Uterus (tissue), 4 donors: ENCODE results near the gene TNFSF9. TPM values are rescaled to one million over a fixed set of nuclear protein-coding genes. Genes with fewer than 3 reads are reported as not detected.

Experiments used
- DNase-seq, 2 donors: peaks; one replicate each; pipeline ENCODE4 v3.0.0-alpha.2; 2019 to 2020
- H3K27ac ChIP-seq, 2 donors: fragments of 200-600 bp; sonication (generic); 1 replicate in 1 of 2; 2 replicates in 1 of 2; pipeline ENCODE4 v1.5.1; 2016 to 2018
- H3K27me3 ChIP-seq, 2 donors: fragments of 200-600 bp; sonication (generic); one replicate each; pipeline ENCODE4 v1.5.1; 2018 to 2019; ENCODE audit warnings: control low read depth in 1 of 2
- H3K36me3 ChIP-seq, 2 donors: fragments of 200-600 bp; sonication (generic); one replicate each; pipeline ENCODE4 v1.5.1; 2019; ENCODE audit warnings: control low read depth in 1 of 2
- H3K4me1 ChIP-seq, 2 donors: fragments of 200-600 bp; sonication (generic); one replicate each; pipeline ENCODE4 v1.5.1; 2018 to 2019; ENCODE audit warnings: control low read depth in 1 of 2
- H3K4me3 ChIP-seq, 2 donors: fragments of 200-600 bp; sonication (generic); 1 replicate in 1 of 2; 2 replicates in 1 of 2; pipeline ENCODE4 v1.5.1; 2018 to 2019; ENCODE audit warnings: mild to moderate bottlenecking in 1 of 2
- H3K9me3 ChIP-seq, 2 donors: fragments of 200-600 bp; sonication (generic); one replicate each; pipeline ENCODE4 v1.5.1; 2019; ENCODE audit warnings: control low read depth in 1 of 2
- POLR2A ChIP-seq, 2 donors: fragments of 450-650 bp; IDR thresholded peaks; one replicate each; pipeline ENCODE4 v1.6.1; 2016; ENCODE audit warnings: antibody characterized with exemption in 2 of 2, mild to moderate bottlenecking in 1 of 2, moderate library complexity in 1 of 2
- intact Hi-C: fragments of 100-400 bp; cut with DNase I; formaldehyde crosslinking; loops from one replicate; pipeline ENCODE4 v1.15.1; 2023; ENCODE audit warnings: low total_unique reads
- total RNA-seq, 4 donors: library from RNA; depleted of rRNA in 3 of 4; stranded (reverse); fragments of >200 nt in 3 of 4; gene quantifications; one replicate each; pipeline versions ENCODE4 v1.1.0 to v1.2.4, GENCODE V29; 2014 to 2023
- TF ChIP-seq, protein P1 (sequence below), 4 experiments: fragments of 200-600 bp in 2 of 4; fragments of 450-650 bp in 2 of 4; sonication (generic) in 2 of 4; IDR thresholded peaks; one replicate each; pipeline ENCODE4 v1.5.1; 2016 to 2019; ENCODE audit warnings: antibody characterized with exemption in 4 of 4, mild to moderate bottlenecking in 2 of 4, moderate library complexity in 1 of 4
- donor health status: DM: yes; HTN: yes; CAD: no.

The TNFSF9 gene
- total RNA-seq, 4 donors from 2014 or later = 0.28 TPM; not detected in 3

DNA sequence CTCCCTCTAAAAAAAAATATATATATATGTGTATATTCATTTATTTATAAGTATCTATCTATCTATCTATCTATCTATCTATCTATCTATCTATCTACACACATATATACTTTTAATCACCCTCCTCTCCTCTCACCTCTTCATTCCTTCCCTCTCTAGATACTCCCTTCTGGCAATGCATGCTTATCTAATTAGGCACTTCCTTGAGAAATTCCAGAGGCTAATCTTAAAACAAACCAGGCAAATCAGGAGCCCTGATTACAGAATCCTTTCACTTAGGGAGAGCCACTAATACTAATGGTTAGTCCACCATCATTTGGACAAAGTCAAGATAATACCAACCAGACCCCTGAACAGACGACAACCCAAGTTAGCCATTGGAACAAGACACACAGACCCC, 42.5 kb downstream of the TNFSF9 start:
- intact Hi-C loops = no loop called here
- TF ChIP-seq POLR2A (IDR thresholded peaks at IDR 0.05) = no peak
- TF ChIP-seq, protein P1, sequence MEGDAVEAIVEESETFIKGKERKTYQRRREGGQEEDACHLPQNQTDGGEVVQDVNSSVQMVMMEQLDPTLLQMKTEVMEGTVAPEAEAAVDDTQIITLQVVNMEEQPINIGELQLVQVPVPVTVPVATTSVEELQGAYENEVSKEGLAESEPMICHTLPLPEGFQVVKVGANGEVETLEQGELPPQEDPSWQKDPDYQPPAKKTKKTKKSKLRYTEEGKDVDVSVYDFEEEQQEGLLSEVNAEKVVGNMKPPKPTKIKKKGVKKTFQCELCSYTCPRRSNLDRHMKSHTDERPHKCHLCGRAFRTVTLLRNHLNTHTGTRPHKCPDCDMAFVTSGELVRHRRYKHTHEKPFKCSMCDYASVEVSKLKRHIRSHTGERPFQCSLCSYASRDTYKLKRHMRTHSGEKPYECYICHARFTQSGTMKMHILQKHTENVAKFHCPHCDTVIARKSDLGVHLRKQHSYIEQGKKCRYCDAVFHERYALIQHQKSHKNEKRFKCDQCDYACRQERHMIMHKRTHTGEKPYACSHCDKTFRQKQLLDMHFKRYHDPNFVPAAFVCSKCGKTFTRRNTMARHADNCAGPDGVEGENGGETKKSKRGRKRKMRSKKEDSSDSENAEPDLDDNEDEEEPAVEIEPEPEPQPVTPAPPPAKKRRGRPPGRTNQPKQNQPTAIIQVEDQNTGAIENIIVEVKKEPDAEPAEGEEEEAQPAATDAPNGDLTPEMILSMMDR (IDR thresholded peaks at IDR 0.05) = no peak
- no peak overlapping the region for H3K27ac ChIP-seq

GRCh38 chr19:6576869-6577475, 46.1 kb downstream of the TNFSF9 start:
- intact Hi-C loops = no loop called here

More for the DNA sequence above, 42.5 kb downstream of the TNFSF9 start:
- Histone ChIP-seq H3K4me3 (no peak overlapping the region), H3K36me3 (no peaks in the 10 kb centered on the region), H3K27me3 (no peaks in the 10 kb centered on the region), H3K9me3 (no peaks in the 10 kb centered on the region), H3K4me1 (no peaks in the 10 kb centered on the region)
- no peak for DNase-seq

DNA sequence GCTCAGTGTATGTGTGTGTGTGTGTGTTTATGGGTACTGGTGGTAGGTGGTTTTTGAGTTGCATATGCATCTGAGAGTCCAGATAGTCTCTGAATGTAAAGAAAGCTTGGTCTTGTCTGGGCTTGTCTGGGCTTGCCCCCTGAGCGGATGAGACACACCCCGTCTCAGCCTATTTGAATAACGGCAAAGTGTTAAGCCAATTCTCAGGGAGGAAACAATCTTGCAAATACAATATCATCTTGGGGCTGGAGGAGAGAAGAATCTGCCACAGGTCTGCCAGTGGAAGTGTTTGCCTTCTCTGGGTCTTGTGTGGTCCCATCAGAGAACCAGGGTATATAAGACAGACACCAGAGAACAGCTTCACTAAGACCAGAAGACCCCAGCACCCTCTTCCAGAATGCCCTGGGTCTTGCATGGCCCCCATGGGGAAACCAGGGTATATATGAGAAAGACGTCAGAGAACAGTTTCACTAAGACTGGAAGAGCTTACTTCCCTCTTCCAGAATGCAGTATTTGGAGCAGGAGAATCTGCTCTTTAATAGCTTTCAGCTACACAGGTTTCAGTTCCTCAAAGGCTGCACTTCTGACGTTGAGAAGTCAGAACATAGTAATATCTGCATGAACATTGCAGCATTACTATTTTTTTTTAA, 46.8 kb downstream of the TNFSF9 start:
- intact Hi-C loops = no loop called here
- no peaks in the 10 kb centered on the region for H3K36me3 ChIP-seq
- H3K27ac ChIP-seq = no peak overlapping the region
- H3K27me3 ChIP-seq = no peaks in the 10 kb centered on the region
- H3K4me3 ChIP-seq = no peak overlapping the region
- H3K4me1 ChIP-seq = no peaks in the 10 kb centered on the region
- TF ChIP-seq, protein P1 (IDR thresholded peaks at IDR 0.05) = no peak
- no peak for TF ChIP-seq POLR2A (IDR thresholded peaks at IDR 0.05)
- DNase-seq = no peak
- no peaks in the 10 kb centered on the region for H3K9me3 ChIP-seq

More at GRCh38 chr19:6576869-6577475, 46.1 kb downstream of the TNFSF9 start:
- Histone ChIP-seq H3K27me3 (no peaks in the 10 kb centered on the region), H3K9me3 (no peaks in the 10 kb centered on the region), H3K36me3 (no peaks in the 10 kb centered on the region), H3K4me1 (no peaks in the 10 kb centered on the region), H3K4me3 (no peak overlapping the region), H3K27ac (no peak overlapping the region)
- TF ChIP-seq POLR2A (IDR thresholded peaks at IDR 0.05) = no peak
- TF ChIP-seq, protein P1 (IDR thresholded peaks at IDR 0.05) = no peak
- no peak for DNase-seq

DNA sequence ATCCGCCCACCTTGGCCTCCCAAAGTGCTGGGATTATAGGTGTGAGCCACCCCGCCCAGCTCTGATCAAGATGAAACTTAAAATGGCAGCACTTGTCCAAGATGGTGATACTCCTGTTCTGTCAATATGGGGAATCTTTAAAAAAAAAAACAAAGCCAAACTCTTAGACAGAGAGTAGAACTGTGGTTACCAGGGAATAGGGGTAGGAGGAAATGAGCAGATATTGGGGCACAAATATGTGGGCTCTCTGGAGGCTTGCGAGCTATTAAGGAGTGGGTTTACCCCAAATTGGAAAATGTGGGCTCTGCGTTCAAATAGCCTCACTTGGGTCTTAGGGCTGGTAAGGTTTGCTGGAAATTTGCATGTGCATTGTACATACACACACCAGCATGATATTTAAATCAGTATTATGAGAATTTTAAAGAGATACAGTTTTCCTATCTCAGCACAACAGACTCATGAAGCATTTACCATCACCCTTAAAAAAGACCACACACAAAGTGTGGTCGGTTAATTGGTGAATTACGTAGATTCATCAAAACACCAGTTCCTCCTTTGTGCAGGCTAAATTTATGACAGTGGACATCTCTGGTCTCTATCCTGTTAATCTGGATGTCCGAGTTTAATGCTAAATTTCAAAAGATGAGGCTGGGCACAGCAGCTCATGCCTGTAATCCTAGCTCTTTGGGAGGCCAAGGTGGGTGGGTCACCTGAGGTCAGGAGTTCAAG, 48.8 kb downstream of the TNFSF9 start:
- H3K27me3 ChIP-seq = no peaks in the 10 kb centered on the region
- intact Hi-C loops = no loop called here
- no peak for DNase-seq

More for the DNA sequence above, 48.8 kb downstream of the TNFSF9 start:
- Histone ChIP-seq H3K4me3 (no peak overlapping the region), H3K4me1 (no peaks in the 10 kb centered on the region), H3K36me3 (no peaks in the 10 kb centered on the region), H3K27ac (no peak overlapping the region), H3K9me3 (no peaks in the 10 kb centered on the region)
- no peak for TF ChIP-seq POLR2A (IDR thresholded peaks at IDR 0.05)
- TF ChIP-seq, protein P1 (IDR thresholded peaks at IDR 0.05) = no peak
